Calu3 (cell line): ENCODE data around the gene PIEZO2. TPM values are rescaled to one million over a fixed set of nuclear protein-coding genes. Genes with fewer than 3 reads are reported as not detected.

ENCODE experiments used
- BruUV-seq: library from RNA; stranded (reverse); fragments of 400-500 nt; replicated peaks from 2 replicates; lab custom pipeline; 2021; lab: Mats Ljungman, UMichigan
- CTCF ChIA-PET: fragments of 300-600 bp; sonication (Branson Sonifier 250); formaldehyde crosslinking; loops from one replicate; lab custom pipeline; 2022; ENCODE audit warnings: antibody characterized with exemption; lab: Charles Lee
- DNase-seq: peaks from one replicate; pipeline ENCODE4 v3.0.0; 2022
- H3K27ac Mint-ChIP-seq: one replicate; pipeline ENCODE4 v1.8.0; 2022; ENCODE audit warnings: mixed read lengths; ENCODE audit not compliant: unreplicated experiment
- H3K27me3 Mint-ChIP-seq: one replicate; pipeline ENCODE4 v1.8.0; 2022; ENCODE audit warnings: mixed read lengths; ENCODE audit not compliant: unreplicated experiment
- H3K36me3 Mint-ChIP-seq: one replicate; pipeline ENCODE4 v1.8.0; 2022; ENCODE audit warnings: mild to moderate bottlenecking, moderate library complexity, mixed read lengths; ENCODE audit not compliant: insufficient read depth, unreplicated experiment
- H3K4me1 Mint-ChIP-seq: one replicate; pipeline ENCODE4 v1.8.0; 2022; ENCODE audit warnings: mild to moderate bottlenecking, low read depth, mixed read lengths; ENCODE audit not compliant: unreplicated experiment
- H3K4me3 Mint-ChIP-seq: one replicate; pipeline ENCODE4 v1.8.0; 2022; ENCODE audit warnings: mild to moderate bottlenecking, low read depth, moderate library complexity, mixed read lengths; ENCODE audit not compliant: unreplicated experiment
- H3K9me3 Mint-ChIP-seq: one replicate; pipeline ENCODE4 v1.8.0; 2022; ENCODE audit warnings: low read depth, mixed read lengths; ENCODE audit not compliant: unreplicated experiment
- intact Hi-C: fragments of 100-400 bp; cut with micrococcal nuclease; formaldehyde crosslinking; loops from one replicate; pipeline ENCODE4 v1.10.0; 2022; ENCODE audit not compliant: unreplicated experiment
- total RNA-seq: library from RNA; stranded (reverse); gene quantifications from 2 replicates; pipeline ENCODE4 v1.2.3, GENCODE V29; 2022
- TF ChIP-seq, protein P1 (sequence below): fragments of 200-600 bp; IDR thresholded peaks from one replicate; pipeline ENCODE4 v1.8.0; 2022; ENCODE audit warnings: antibody characterized with exemption; ENCODE audit not compliant: unreplicated experiment

PIEZO2 gene
- total RNA-seq, 1 experiment from 2014 or later = 0.24 TPM

DNA sequence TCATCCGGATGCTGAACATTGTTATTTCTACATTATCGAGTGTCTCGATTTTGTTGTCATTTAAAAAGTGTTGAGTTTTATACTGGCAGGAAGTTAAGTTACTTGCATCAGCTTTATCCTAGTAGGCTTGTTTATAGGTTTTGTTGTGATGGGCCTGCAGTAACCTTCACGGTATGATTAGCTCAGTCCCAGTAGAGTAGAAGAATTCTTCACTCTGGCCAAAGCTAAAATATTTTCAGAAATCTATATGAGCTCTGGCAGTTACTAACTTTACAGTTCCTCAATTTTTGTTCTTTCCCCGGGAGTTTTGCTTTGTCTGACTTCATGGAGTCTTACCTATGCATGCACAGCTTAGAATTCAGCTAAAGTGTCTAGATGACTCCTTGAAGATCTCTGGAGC lies 328.7 kb downstream of the PIEZO2 start:
- Mint-ChIP-seq H3K4me1 (no peaks in the 10 kb centered on the region), H3K9me3 (peaks cover 2% of the 10 kb centered on the region), H3K4me3 (no peak overlapping the region), H3K36me3 (no peaks in the 10 kb centered on the region), H3K27me3 (no peaks in the 10 kb centered on the region), H3K27ac (no peak overlapping the region)
- no TSS peak for BruUV-seq
- TF ChIP-seq, protein P1, sequence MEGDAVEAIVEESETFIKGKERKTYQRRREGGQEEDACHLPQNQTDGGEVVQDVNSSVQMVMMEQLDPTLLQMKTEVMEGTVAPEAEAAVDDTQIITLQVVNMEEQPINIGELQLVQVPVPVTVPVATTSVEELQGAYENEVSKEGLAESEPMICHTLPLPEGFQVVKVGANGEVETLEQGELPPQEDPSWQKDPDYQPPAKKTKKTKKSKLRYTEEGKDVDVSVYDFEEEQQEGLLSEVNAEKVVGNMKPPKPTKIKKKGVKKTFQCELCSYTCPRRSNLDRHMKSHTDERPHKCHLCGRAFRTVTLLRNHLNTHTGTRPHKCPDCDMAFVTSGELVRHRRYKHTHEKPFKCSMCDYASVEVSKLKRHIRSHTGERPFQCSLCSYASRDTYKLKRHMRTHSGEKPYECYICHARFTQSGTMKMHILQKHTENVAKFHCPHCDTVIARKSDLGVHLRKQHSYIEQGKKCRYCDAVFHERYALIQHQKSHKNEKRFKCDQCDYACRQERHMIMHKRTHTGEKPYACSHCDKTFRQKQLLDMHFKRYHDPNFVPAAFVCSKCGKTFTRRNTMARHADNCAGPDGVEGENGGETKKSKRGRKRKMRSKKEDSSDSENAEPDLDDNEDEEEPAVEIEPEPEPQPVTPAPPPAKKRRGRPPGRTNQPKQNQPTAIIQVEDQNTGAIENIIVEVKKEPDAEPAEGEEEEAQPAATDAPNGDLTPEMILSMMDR = no peak
- DNase-seq = no peak
- intact Hi-C loops = no loop called here
- CTCF ChIA-PET = interaction anchor here (1.2 kb wide), 1 partner anchor 12 kb away, joined by 4 read pairs; no protein-coding TSS in a partner anchor

DNA sequence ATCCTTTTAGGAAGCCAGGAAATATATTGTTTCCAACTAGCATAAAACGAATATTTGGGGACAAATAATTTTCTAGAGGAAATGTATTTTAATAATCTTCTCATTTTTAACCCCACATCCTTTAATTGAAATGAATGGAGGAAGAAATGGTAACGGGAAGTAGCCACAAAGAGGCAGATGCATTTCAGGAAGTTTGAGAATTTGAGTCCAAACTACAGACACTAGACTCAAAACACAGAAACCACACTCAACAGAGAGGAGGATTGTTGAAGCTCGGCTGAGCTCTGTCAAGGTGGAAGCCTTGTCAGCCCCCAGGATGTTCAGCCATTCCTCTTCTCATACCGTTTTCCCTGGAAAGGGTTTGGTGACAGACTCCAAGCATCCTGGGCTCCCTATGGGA lies 335.0 kb downstream of the PIEZO2 start:
- intact Hi-C loops = no loop called here
- H3K9me3 Mint-ChIP-seq = peaks cover 2% of the 10 kb centered on the region
- CTCF ChIA-PET = no interaction called here

DNA sequence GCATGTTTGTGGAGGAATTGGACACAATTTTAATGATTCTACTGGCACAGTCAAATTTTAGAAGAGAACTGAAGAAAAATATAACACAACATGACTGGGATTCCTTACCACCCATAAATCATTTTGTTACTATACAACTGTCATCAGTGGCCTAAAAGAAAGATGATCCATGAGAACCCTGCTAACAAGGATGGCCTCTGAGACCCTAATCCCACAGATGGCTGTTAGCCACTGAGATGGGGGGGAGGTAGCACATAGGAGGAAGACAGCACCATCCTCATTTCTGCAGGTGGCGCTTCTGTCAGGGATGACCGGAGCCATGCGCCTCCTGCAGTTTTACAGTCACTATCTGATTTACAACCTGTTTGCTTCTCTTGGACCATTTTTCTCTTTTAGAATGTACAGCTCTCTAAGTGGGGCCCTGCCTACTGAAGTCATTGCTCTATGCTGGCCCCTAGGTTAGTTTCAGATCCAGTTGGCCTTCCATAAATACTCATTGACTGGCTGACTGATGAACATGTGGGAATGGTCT lies 343.7 kb downstream of the PIEZO2 start:
- no peak overlapping the region for H3K27ac Mint-ChIP-seq
- DNase-seq = no peak
- H3K4me1 Mint-ChIP-seq = peaks cover 6% of the 10 kb centered on the region
- H3K9me3 Mint-ChIP-seq = no peaks in the 10 kb centered on the region
- no peak overlapping the region for H3K4me3 Mint-ChIP-seq
- H3K36me3 Mint-ChIP-seq = no peaks in the 10 kb centered on the region
- CTCF ChIA-PET = no interaction called here
- BruUV-seq = no TSS peak
- TF ChIP-seq, protein P1 = no peak
- no peaks in the 10 kb centered on the region for H3K27me3 Mint-ChIP-seq
- intact Hi-C loops = no loop called here

More for the DNA sequence above, 335.0 kb downstream of the PIEZO2 start:
- BruUV-seq = no TSS peak
- no peaks in the 10 kb centered on the region for H3K27me3 Mint-ChIP-seq
- no peaks in the 10 kb centered on the region for H3K36me3 Mint-ChIP-seq
- H3K4me1 Mint-ChIP-seq = no peaks in the 10 kb centered on the region
- no peak overlapping the region for H3K4me3 Mint-ChIP-seq
- TF ChIP-seq, protein P1 = no peak
- H3K27ac Mint-ChIP-seq = no peak overlapping the region
- DNase-seq = no peak

DNA sequence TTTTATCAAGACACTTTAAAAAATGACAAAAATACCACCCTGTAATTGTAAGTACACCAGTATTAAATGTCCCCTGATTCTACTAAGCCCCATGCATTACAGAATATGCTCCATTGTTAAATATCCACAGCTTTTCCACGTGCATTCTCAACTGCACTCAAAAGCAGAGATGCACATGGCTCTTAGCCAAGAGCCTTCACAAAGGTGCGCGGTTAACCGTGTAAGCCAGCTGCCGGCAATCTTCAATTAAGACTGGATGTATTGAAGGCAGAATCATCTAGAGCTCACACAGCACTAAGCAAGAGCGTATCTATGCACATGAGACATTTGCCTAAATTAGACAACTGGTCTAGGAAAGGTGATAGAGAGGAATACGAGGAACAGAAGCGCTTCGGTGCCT lies 345.2 kb downstream of the PIEZO2 start:
- TF ChIP-seq, protein P1 = no peak
- DNase-seq = no peak
- Mint-ChIP-seq H3K27ac (no peak overlapping the region), H3K4me3 (no peak overlapping the region), H3K9me3 (no peaks in the 10 kb centered on the region), H3K36me3 (no peaks in the 10 kb centered on the region), H3K27me3 (no peaks in the 10 kb centered on the region), H3K4me1 (peaks cover 21% of the 10 kb centered on the region)
- intact Hi-C loops = no loop called here
- no TSS peak for BruUV-seq
- CTCF ChIA-PET = no interaction called here
